GM10266 (cell line): ENCODE results near the gene TJAP1.

Source experiments
- DNase-seq: peaks from one replicate; pipeline ENCODE4 v3.0.0; 2012; ENCODE audit errors: extremely low spot score
- CTCF ChIP-seq: IDR thresholded peaks from 2 replicates; pipeline ENCODE4 v1.5.1; 2012; ENCODE audit warnings: mild to moderate bottlenecking, low read depth; ENCODE audit not compliant: control insufficient read depth, insufficient read depth; ENCODE audit errors: missing control alignments

Gene TJAP1

GRCh38 chr6:43444036-43444435, 33.3 kb upstream of the TJAP1 start:
- TF ChIP-seq CTCF = no peak
- no peak for DNase-seq

GRCh38 chr6:43444582-43444981, 32.8 kb upstream of the TJAP1 start:
- no peak for DNase-seq
- no peak for TF ChIP-seq CTCF

- TF ChIP-seq CTCF = no peak
- DNase-seq = no peak
Measured at GRCh38 chr6:43445576-43445975, 31.8 kb upstream of the TJAP1 start.

GRCh38 chr6:43447604-43448003, 29.8 kb upstream of the TJAP1 start:
- DNase-seq = no peak

GRCh38 chr6:43448916-43449315, 28.5 kb upstream of the TJAP1 start:
- no peak for TF ChIP-seq CTCF
- no peak for DNase-seq

More at GRCh38 chr6:43447604-43448003, 29.8 kb upstream of the TJAP1 start:
- no peak for TF ChIP-seq CTCF

GRCh38 chr6:43450699-43451131, 26.7 kb upstream of the TJAP1 start:
- no peak for DNase-seq
- no peak for TF ChIP-seq CTCF

- no peak for DNase-seq
- TF ChIP-seq CTCF = no peak
Measured at GRCh38 chr6:43451348-43451747, 26.0 kb upstream of the TJAP1 start.
